ENCODE data around the gene MT4. TPM values are rescaled to one million over a fixed set of nuclear protein-coding genes. Genes with fewer than 3 reads are reported as not detected.

Gene MT4
- total RNA-seq, 1 experiment from 2014 or later: not detected

GRCh38 chr16:56560447-56560846 is 4.4 kb upstream of the MT4 start:
- CTCF ChIA-PET: no interaction called here
- Mint-ChIP-seq H3K27ac (ENCODE audit: unreplicated experiment) (no peak overlapping the region), H3K36me3 (ENCODE audit: insufficient read depth, unreplicated experiment) (no peaks in the 10 kb centered on the region), H3K27me3 (ENCODE audit: insufficient read depth, unreplicated experiment) (peaks cover 17% of the 10 kb centered on the region), H3K9me3 (ENCODE audit: unreplicated experiment) (no peaks in the 10 kb centered on the region), H3K4me3 (ENCODE audit: unreplicated experiment) (no peak overlapping the region), H3K4me1 (ENCODE audit: low read depth, unreplicated experiment) (no peaks in the 10 kb centered on the region)
- DNase-seq: no peak
- BruUV-seq (replicated peaks): no TSS peak
- no peak overlapping the region for H3K4me3 ChIP-seq (ENCODE audit: low read depth, low read length)
- H3K4me1 ChIP-seq: no peaks in the 10 kb centered on the region
- H3K9me3 ChIP-seq: no peaks in the 10 kb centered on the region
- intact Hi-C loops (cut with micrococcal nuclease; ENCODE audit: unreplicated experiment): no loop called here
- no peaks in the 10 kb centered on the region for H3K36me3 ChIP-seq (ENCODE audit: control insufficient read depth, insufficient read depth, low read length)
- no peak for TF ChIP-seq CTCF (IDR thresholded peaks at IDR 0.05; ENCODE audit: insufficient read depth in 1 of 2, low read depth in 1 of 2, low read length in 1 of 2, severe bottlenecking in 1 of 2, unreplicated experiment in 1 of 2)
- peaks cover 1% of the 10 kb centered on the region; the same call in 1 of the 2 replicates for H3K27me3 ChIP-seq (replicated peaks; ENCODE audit: control insufficient read depth, insufficient read depth, low read length)
- POLR2A ChIA-PET: no interaction called here

- BruUV-seq (replicated peaks): no TSS peak
- ChIA-PET CTCF (interaction anchor here (0.7 kb wide), 1 partner anchor 110 kb away, joined by 6 read pairs; the partner anchor contains the start of gene NUDT21), POLR2A (no interaction called here)
- H3K36me3 Mint-ChIP-seq (ENCODE audit: insufficient read depth, unreplicated experiment): no peaks in the 10 kb centered on the region
- H3K4me1 Mint-ChIP-seq (ENCODE audit: low read depth, unreplicated experiment): no peaks in the 10 kb centered on the region
- intact Hi-C loops (cut with micrococcal nuclease; ENCODE audit: unreplicated experiment): no loop called here
- no peak overlapping the region for H3K4me3 Mint-ChIP-seq (ENCODE audit: unreplicated experiment)
- H3K4me3 ChIP-seq (ENCODE audit: low read depth, low read length): no peak overlapping the region
- DNase-seq: no peak
- no peak for TF ChIP-seq CTCF (IDR thresholded peaks at IDR 0.05; ENCODE audit: insufficient read depth in 1 of 2, low read depth in 1 of 2, low read length in 1 of 2, severe bottlenecking in 1 of 2, unreplicated experiment in 1 of 2)
- peaks cover 17% of the 10 kb centered on the region for H3K27me3 Mint-ChIP-seq (ENCODE audit: insufficient read depth, unreplicated experiment)
- H3K9me3 Mint-ChIP-seq (ENCODE audit: unreplicated experiment): no peaks in the 10 kb centered on the region
- no peaks in the 10 kb centered on the region for H3K36me3 ChIP-seq (ENCODE audit: control insufficient read depth, insufficient read depth, low read length)
- H3K9me3 ChIP-seq: no peaks in the 10 kb centered on the region
- H3K4me1 ChIP-seq: no peaks in the 10 kb centered on the region
- peaks cover 1% of the 10 kb centered on the region; the same call in 1 of the 2 replicates for H3K27me3 ChIP-seq (replicated peaks; ENCODE audit: control insufficient read depth, insufficient read depth, low read length)
- no peak overlapping the region for H3K27ac Mint-ChIP-seq (ENCODE audit: unreplicated experiment)
Observed at GRCh38 chr16:56561126-56561525, 3.7 kb upstream of the MT4 start.

- CTCF ChIA-PET: no interaction called here
- Histone ChIP-seq H3K4me1 (no peaks in the 10 kb centered on the region), H3K36me3 (ENCODE audit: control insufficient read depth, insufficient read depth, low read length) (no peaks in the 10 kb centered on the region), H3K27me3 (replicated peaks; ENCODE audit: control insufficient read depth, insufficient read depth, low read length) (no peaks in the 10 kb centered on the region; the same call in 1 of the 2 replicates), H3K9me3 (peaks cover 9% of the 10 kb centered on the region; the same call in 1 of the 2 replicates), H3K4me3 (ENCODE audit: low read depth, low read length) (no peak overlapping the region)
- peaks cover 19% of the 10 kb centered on the region for H3K9me3 Mint-ChIP-seq (ENCODE audit: unreplicated experiment)
- POLR2A ChIA-PET: no interaction called here
- DNase-seq: no peak
- no peaks in the 10 kb centered on the region for H3K4me1 Mint-ChIP-seq (ENCODE audit: low read depth, unreplicated experiment)
- no peak for TF ChIP-seq CTCF (IDR thresholded peaks at IDR 0.05; ENCODE audit: insufficient read depth in 1 of 2, low read depth in 1 of 2, low read length in 1 of 2, severe bottlenecking in 1 of 2, unreplicated experiment in 1 of 2)
- H3K27ac Mint-ChIP-seq (ENCODE audit: unreplicated experiment): no peak overlapping the region
- no TSS peak for BruUV-seq (replicated peaks)
- H3K27me3 Mint-ChIP-seq (ENCODE audit: insufficient read depth, unreplicated experiment): peaks cover 14% of the 10 kb centered on the region
- no peak overlapping the region for H3K4me3 Mint-ChIP-seq (ENCODE audit: unreplicated experiment)
- intact Hi-C loops (cut with micrococcal nuclease; ENCODE audit: unreplicated experiment): no loop called here
- H3K36me3 Mint-ChIP-seq (ENCODE audit: insufficient read depth, unreplicated experiment): no peaks in the 10 kb centered on the region
Observed at GRCh38 chr16:56569971-56570370, 5.1 kb downstream of the MT4 start.

Data from Caco-2 (cell line).